ENCODE data around the gene TICAM1. TPM values are rescaled to one million over a fixed set of nuclear protein-coding genes. Genes with fewer than 3 reads are reported as not detected.

The TICAM1 gene
- total and polyA plus RNA-seq, 2 of the 13 experiments (the other 11 are each of a cell fraction or from before 2014, with no cell fraction given) = 0.33 to 0.95 TPM

- TF ChIP-seq STAT6 (CRISPR knock-in tag; IDR thresholded peaks at IDR 0.05; ENCODE audit: borderline replicate concordance) (no peak), ZNF780A (CRISPR knock-in tag; IDR thresholded peaks at IDR 0.05) (no peak), NR1H2 (CRISPR knock-in tag; IDR thresholded peaks at IDR 0.05; ENCODE audit: borderline replicate concordance, low read depth) (0 out of 2 replicates have a peak, but pooled peaks have one; percentile 49), ZNF230 (CRISPR knock-in tag; IDR thresholded peaks at IDR 0.05) (0 out of 2 replicates have a peak, but pooled peaks have one; percentile 44), TIGD3 (CRISPR knock-in tag; IDR thresholded peaks at IDR 0.05; ENCODE audit: borderline replicate concordance) (no peak), RXRA (CRISPR knock-in tag; IDR thresholded peaks at IDR 0.05) (peak; percentile 37; the same call in 1 of the 2 replicates), CBX5 (CRISPR knock-in tag; IDR thresholded peaks at IDR 0.05; ENCODE audit: borderline replicate concordance) (0 out of 2 replicates have a peak, but pooled peaks have one; percentile 8), HNRNPLL (IDR thresholded peaks at IDR 0.05; ENCODE audit: low read depth, low read length, poor library complexity, severe bottlenecking) (peak; percentile 75), ATF2 (CRISPR knock-in tag; IDR thresholded peaks at IDR 0.05) (0 out of 2 replicates have a peak, but pooled peaks have one; percentile 11), RBM39 (IDR thresholded peaks at IDR 0.05; ENCODE audit: low read depth, low read length, poor library complexity, severe bottlenecking) (no peak), ZSCAN29 (CRISPR knock-in tag; conservative IDR thresholded peaks at IDR 0.05) (peak; percentile 63; the same call in 1 of the 2 replicates), AGO2 (optimal IDR thresholded peaks at IDR 0.05; ENCODE audit: low read depth, low read length) (peak; percentile 57), ZNF207 (IDR thresholded peaks at IDR 0.05; ENCODE audit: borderline replicate concordance) (no peak), TBX2 (CRISPR knock-in tag; IDR thresholded peaks at IDR 0.05; ENCODE audit: borderline replicate concordance) (peak; percentile 68; the same call in 1 of the 2 replicates), MXD3 (CRISPR knock-in tag; IDR thresholded peaks at IDR 0.05) (peak; percentile 82), FOXC1 (CRISPR knock-in tag; IDR thresholded peaks at IDR 0.05; ENCODE audit: borderline replicate concordance) (0 out of 2 replicates have a peak, but pooled peaks have one; percentile 30), TGIF2 (CRISPR knock-in tag; IDR thresholded peaks at IDR 0.05) (peak; percentile 26; the same call in 1 of the 2 replicates), ARID3A (IDR thresholded peaks at IDR 0.05; ENCODE audit: low read depth, low read length) (no peak), ZBTB8A (CRISPR knock-in tag; IDR thresholded peaks at IDR 0.05; ENCODE audit: borderline replicate concordance, low read depth) (no peak), HDAC1 (CRISPR knock-in tag; IDR thresholded peaks at IDR 0.05) (peak; percentile 65), ZBTB3 (CRISPR knock-in tag; IDR thresholded peaks at IDR 0.05; ENCODE audit: borderline replicate concordance, low read depth) (peak; percentile 55; the same call in 1 of the 2 replicates)
Measured at GRCh38 chr19:4831304-4831978, at the start of gene TICAM1 (continued).

Measured in HepG2 (cell line).